ENCODE measurements around the gene FIBP.

GRCh38 chr11:65867284-65868071 lies 20.8 kb downstream of the FIBP start:
- TF ChIP-seq POLR2AphosphoS5 (IDR thresholded peaks at IDR 0.05) (no peak), CTCF (IDR thresholded peaks at IDR 0.05) (no peak), EP300 (IDR thresholded peaks at IDR 0.05; ENCODE audit: low read depth) (no peak), POLR2A (IDR thresholded peaks at IDR 0.05) (no peak)
